Retinal pigment epithelial cell (primary cell): ENCODE data around the gene SRPRA.

ENCODE experiments used
- DNase-seq: peaks from one replicate; pipeline ENCODE4 v3.0.0-alpha.2; 2010; ENCODE audit warnings: low read depth
- H3K4me3 ChIP-seq: 2 replicates; pipeline ENCODE4 v1.5.1; 2011; ENCODE audit warnings: mild to moderate bottlenecking, low read length, control low read depth, moderate library complexity
- TF ChIP-seq, protein P1 (sequence below): conservative IDR thresholded peaks from 2 replicates; pipeline ENCODE4 v1.5.1; 2011; ENCODE audit warnings: low read depth, low read length, control low read depth, inconsistent platforms

SRPRA gene

DNA sequence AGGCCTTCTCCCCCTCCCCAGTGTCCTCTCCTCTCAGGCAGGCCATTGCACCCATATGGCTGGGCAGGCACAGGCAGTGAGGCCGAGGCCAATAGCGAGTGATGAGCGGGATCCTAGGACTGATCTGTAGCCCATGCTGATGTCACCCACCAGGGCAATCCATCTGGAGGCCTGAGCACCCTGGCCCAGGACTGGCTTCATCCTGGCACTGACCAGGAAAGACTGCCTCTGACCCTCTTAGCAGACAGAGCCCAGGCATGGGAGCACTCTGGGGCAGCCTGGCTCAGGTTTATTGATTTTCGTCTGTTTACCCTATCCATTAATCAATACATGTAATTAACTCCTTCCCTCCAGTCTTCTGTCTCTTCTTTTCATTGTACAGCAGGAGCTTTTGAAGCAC lies 9.1 kb upstream of the SRPRA start:
- DNase-seq: no peak
- TF ChIP-seq, protein P1, sequence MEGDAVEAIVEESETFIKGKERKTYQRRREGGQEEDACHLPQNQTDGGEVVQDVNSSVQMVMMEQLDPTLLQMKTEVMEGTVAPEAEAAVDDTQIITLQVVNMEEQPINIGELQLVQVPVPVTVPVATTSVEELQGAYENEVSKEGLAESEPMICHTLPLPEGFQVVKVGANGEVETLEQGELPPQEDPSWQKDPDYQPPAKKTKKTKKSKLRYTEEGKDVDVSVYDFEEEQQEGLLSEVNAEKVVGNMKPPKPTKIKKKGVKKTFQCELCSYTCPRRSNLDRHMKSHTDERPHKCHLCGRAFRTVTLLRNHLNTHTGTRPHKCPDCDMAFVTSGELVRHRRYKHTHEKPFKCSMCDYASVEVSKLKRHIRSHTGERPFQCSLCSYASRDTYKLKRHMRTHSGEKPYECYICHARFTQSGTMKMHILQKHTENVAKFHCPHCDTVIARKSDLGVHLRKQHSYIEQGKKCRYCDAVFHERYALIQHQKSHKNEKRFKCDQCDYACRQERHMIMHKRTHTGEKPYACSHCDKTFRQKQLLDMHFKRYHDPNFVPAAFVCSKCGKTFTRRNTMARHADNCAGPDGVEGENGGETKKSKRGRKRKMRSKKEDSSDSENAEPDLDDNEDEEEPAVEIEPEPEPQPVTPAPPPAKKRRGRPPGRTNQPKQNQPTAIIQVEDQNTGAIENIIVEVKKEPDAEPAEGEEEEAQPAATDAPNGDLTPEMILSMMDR: no peak
- no peak overlapping the region for H3K4me3 ChIP-seq

DNA sequence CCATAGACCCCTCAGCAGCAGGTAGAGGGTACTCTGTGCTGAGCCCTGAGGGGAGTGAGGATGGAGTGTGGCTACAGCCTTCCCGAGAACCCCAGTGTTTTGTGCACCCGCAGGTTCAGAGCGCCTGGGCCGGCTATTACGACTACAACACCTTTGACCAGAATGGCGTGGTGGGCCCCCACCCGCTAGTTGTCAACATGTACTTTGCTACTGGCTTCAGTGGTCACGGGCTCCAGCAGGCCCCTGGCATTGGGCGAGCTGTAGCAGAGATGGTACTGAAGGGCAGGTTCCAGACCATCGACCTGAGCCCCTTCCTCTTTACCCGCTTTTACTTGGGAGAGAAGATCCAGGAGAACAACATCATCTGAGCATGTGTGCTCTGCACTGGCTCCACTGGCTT lies 8.6 kb upstream of the SRPRA start:
- TF ChIP-seq, protein P1: no peak
- H3K4me3 ChIP-seq: no peak overlapping the region
- DNase-seq: no peak

DNA sequence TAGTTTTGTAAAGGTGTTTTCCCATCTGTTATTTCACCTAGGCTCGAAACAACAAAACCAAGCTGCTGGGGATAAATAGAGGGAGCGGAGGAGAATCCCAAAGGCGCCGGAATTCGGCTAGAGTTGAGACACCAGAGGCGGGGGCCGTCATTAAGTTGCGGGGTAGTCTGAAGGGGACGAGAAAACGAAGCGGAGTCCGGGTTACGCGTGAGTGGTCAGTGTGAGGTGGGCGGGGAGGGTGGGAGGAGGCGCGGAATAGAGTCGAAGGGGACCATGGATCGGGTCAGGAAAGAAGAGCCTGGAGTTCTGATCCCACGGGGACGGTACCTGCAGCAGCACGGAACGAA lies 361 bp downstream of the SRPRA start:
- H3K4me3 ChIP-seq: peak overlapping the region; percentile 99
- DNase-seq: no peak
- TF ChIP-seq, protein P1: no peak

DNA sequence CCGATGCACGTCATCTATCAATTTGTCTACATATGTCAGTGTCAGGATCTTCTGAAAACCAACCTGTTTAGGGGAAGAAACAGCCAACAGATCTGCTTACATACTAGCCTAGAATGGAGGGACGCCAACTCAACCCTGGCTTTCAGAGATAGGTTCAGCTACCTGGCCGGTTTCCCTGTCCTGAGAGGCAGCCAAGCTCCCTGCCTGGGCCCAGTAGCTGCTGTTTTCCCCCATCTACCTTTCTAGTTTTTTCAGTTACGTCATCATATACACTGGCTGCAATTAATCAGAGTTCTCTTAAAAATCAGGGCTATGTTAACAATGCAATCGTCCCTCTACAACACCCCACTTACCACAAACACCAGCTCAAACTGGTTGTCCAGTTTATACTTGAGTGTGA lies 1.0 kb downstream of the SRPRA start:
- DNase-seq: no peak
- TF ChIP-seq, protein P1: no peak

DNA sequence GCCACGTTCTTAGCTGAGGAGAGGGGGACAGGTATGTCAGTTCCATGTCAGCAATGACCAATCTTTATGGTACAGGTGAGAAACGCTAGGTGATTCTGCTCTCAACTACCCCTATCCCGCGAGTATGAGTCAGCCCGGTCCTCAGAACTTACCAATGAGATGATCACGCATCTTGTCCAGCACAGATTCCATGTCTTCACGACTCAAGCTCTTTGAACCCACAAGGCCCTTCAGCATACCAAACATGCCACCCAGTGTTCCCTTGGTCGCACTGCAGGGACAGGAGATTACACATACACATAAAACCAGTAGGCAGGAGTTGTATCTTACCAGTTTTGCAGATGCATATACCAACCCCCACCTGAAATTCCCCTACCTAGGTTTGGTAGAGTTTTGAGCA lies 2.9 kb downstream of the SRPRA start:
- TF ChIP-seq, protein P1: no peak
- no peak overlapping the region for H3K4me3 ChIP-seq
- no peak for DNase-seq

More for the DNA sequence above, 1.0 kb downstream of the SRPRA start:
- peak overlapping the region; percentile 99 for H3K4me3 ChIP-seq

DNA sequence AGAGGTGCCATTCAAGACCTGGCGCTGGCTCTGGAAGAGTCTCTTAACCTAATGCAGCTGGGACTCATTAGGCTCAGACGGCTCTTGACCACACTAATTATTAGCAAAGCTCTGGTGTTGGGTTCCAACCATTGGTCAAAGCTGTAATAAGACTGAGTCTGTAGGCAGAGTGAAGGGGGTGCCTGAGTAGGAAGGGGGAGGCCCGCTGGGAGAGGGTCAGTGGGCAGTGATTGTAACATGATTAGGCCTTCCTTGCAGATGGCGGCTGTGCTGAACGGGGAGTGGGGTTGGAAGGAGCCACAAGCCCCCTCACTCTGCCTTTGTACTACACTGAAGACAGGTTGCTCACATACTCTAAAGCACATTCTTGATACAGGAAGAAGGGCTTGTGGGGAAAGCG lies 5.2 kb downstream of the SRPRA start:
- TF ChIP-seq, protein P1: no peak
- H3K4me3 ChIP-seq: no peak overlapping the region
- no peak for DNase-seq

DNA sequence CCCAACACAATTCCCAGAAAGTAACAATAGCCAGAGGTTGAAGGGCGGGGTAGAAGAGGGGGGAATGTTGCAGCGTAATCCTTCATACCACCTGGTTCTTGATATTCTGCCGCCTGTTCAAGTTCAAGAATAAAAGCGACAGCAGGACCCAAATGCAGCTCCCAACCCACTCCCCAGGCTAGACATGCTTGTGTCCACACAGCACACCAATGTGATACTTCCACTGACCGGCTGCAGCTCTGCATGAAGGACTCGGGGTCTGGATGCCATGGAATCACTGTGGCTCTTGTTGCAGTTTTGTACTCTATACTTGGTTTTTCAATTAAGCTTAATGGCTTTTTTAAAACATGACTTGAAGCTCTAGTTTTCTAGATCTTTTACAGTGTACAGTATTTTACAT lies 6.5 kb downstream of the SRPRA start:
- DNase-seq: no peak
- TF ChIP-seq, protein P1: no peak
- no peak overlapping the region for H3K4me3 ChIP-seq
